ENCODE data around the gene FAM153A.
"Not testable (repeated sequence)": the region's sequence is repeated elsewhere in the genome, so short reads cannot be mapped to it uniquely, and the experiment has no call there.

FAM153A gene

GRCh38 chr5:177724858-177725257 is 57.8 kb downstream of the FAM153A start:
- not testable (repeated sequence) for DNase-seq (ENCODE audit: low read depth)

GRCh38 chr5:177723831-177724485 is 58.7 kb downstream of the FAM153A start:
- DNase-seq (ENCODE audit: low read depth): not testable (repeated sequence)

GRCh38 chr5:177722829-177723228 is 59.9 kb downstream of the FAM153A start:
- not testable (repeated sequence) for DNase-seq (ENCODE audit: low read depth)

- not testable (repeated sequence) for DNase-seq (ENCODE audit: low read depth)
These were observed 62.7 kb downstream of the FAM153A start for GRCh38 chr5:177719989-177720388.

- DNase-seq (ENCODE audit: low read depth): not testable (repeated sequence)
These were observed 67.3 kb downstream of the FAM153A start for GRCh38 chr5:177715423-177715822.

GRCh38 chr5:177696100-177696499 is 86.6 kb downstream of the FAM153A start:
- not testable (repeated sequence) for DNase-seq (ENCODE audit: low read depth)

GRCh38 chr5:177695356-177695930 is 87.3 kb downstream of the FAM153A start:
- DNase-seq (ENCODE audit: low read depth): not testable (repeated sequence)

- DNase-seq (ENCODE audit: low read depth): not testable (repeated sequence)
These were observed 88.2 kb downstream of the FAM153A start for GRCh38 chr5:177694518-177694835.

GRCh38 chr5:177693671-177694517 is 88.8 kb downstream of the FAM153A start:
- not testable (repeated sequence) for DNase-seq (ENCODE audit: low read depth)

- DNase-seq (ENCODE audit: low read depth): not testable (repeated sequence)
These were observed 89.7 kb downstream of the FAM153A start for GRCh38 chr5:177692969-177693368.

GRCh38 chr5:177692507-177692906 is 90.2 kb downstream of the FAM153A start:
- DNase-seq (ENCODE audit: low read depth): not testable (repeated sequence)

GRCh38 chr5:177689011-177689610 is 93.6 kb downstream of the FAM153A start:
- DNase-seq (ENCODE audit: low read depth): not testable (repeated sequence)

- not testable (repeated sequence) for DNase-seq (ENCODE audit: low read depth)
These were observed 94.6 kb downstream of the FAM153A start for GRCh38 chr5:177688091-177688490.

GRCh38 chr5:177681920-177682319 is 100.8 kb downstream of the FAM153A start:
- not testable (repeated sequence) for DNase-seq (ENCODE audit: low read depth)

Measured in activated T-helper 9 cell treated with anti-CD3 and anti-CD28 coated beads, Interleukin-2, amount 50 U/mL, for 16 hours (primary cell).